VCaP (cell line): Measurements from ENCODE around the gene TRPM6.

Experiments used
- H3K27ac ChIP-seq: fragments of 450-650 bp; 2 replicates; pipeline ENCODE4 v1.5.1; 2017
- TF ChIP-seq, protein P1 (sequence below): fragments of 450-650 bp; conservative IDR thresholded peaks from 2 replicates; pipeline ENCODE4 v1.5.1; 2017; ENCODE audit warnings: mild to moderate bottlenecking, moderate library complexity

TRPM6 gene

DNA sequence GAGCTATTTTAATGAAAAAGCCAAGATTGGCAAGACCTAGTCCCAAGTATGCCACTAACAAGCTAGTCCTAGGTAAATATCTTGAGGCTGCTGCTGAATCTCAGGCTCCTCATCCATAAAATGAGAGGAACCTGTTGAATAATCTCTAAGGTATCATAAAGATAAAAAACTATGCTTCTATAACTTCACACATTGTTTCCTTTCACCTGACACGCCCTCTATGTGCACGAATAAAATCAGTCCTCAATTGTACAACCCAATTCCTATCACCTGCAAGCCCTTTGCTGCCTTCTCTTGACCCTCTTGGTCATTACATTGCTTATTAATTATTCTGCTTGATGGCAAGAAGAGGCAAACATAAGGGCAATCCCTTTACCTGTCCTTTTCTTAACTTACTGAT lies 69.9 kb downstream of the TRPM6 start:
- TF ChIP-seq, protein P1, sequence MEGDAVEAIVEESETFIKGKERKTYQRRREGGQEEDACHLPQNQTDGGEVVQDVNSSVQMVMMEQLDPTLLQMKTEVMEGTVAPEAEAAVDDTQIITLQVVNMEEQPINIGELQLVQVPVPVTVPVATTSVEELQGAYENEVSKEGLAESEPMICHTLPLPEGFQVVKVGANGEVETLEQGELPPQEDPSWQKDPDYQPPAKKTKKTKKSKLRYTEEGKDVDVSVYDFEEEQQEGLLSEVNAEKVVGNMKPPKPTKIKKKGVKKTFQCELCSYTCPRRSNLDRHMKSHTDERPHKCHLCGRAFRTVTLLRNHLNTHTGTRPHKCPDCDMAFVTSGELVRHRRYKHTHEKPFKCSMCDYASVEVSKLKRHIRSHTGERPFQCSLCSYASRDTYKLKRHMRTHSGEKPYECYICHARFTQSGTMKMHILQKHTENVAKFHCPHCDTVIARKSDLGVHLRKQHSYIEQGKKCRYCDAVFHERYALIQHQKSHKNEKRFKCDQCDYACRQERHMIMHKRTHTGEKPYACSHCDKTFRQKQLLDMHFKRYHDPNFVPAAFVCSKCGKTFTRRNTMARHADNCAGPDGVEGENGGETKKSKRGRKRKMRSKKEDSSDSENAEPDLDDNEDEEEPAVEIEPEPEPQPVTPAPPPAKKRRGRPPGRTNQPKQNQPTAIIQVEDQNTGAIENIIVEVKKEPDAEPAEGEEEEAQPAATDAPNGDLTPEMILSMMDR: no peak
- no peak overlapping the region for H3K27ac ChIP-seq

DNA sequence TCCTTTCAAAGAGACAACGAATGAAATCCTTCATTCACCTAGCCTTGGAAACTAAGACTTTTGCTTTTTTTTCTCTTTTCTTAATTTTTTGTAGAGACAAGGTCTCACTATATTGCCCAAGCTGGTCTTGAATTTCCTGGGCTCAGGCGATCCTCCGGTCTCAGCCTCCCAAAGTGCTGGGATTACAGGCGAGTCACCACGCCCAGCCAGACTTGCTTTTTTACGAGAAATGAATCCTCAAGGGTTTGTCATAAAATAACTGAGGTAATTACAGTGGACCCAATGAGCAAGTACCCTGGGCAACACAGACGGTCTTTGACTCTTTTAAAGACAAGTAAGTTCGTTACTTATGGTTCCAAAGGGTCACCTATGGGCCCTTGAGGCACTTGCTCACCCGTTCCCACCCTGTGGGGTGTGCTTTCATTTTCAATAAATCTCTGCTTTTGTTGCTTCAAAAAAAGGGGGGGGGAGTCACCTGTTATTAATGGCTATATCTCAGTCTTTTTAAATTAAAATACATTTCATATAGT lies 70.4 kb downstream of the TRPM6 start:
- no peak overlapping the region for H3K27ac ChIP-seq
- TF ChIP-seq, protein P1: no peak

DNA sequence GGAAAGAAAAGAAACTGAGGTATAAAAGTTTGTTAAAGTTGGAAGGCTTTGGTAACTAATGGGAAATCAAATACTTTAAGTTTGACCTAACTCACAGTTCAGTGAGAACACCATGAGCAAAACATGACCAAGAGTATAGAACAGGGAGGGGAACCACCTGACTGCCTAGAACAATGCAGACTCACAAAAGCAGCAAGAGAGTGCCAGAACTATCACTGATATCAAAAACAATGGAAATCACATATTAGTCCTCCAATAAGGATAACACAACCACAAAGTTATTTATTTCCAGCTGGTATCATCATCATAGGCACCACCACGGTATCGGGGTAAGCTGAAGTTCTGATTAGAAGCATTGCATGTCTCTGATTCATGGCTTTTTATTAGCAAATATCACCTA lies 77.5 kb downstream of the TRPM6 start:
- TF ChIP-seq, protein P1: no peak
- H3K27ac ChIP-seq: no peak overlapping the region

DNA sequence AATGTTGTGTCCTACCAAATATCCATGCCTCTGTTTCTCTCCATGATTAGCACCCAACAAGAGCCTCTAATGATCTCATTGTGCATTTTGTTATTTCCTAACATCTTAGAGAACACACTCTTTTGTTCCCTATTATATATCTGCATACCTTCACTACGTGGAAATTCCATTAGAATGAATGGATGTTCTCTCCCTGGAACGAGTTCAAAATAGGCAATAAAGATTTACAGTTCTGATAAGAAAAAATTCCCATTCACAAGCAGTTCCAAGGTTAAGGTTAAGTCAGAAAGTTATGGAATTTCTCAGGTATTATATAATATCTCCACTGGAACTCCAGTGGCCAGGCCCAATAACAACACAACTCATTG lies 83.7 kb downstream of the TRPM6 start:
- TF ChIP-seq, protein P1: no peak
- no peak overlapping the region for H3K27ac ChIP-seq

DNA sequence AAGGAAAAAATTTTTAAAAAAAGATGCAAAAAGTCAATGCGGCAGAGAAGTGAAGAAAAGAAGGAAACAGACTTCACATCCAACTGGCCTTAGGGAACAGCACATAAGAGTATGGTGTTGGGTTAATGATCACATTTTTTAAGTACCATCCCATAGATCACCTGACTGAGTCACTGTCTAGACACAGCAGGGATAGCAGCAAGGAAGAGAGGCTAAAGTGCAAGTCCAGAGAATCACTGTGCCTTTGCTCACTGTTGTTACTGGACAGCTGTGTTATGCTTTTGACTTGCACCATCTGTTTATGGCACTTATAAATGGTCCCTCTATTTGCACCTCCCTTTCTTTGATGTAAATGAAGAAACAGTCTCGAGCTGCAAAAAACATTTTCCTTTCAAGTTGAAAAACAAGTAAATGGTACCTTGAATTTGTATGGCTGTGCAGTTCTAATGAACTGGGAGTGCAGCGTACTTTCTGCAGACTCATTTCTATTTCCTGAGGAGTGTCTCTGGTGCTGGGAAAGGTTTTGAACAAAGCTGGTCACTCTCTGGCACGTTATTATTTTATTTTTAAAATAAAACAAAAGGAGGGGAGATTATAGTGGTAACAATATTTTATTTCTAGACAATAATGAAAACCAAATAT lies 84.2 kb downstream of the TRPM6 start:
- H3K27ac ChIP-seq: no peak overlapping the region
- TF ChIP-seq, protein P1: no peak

DNA sequence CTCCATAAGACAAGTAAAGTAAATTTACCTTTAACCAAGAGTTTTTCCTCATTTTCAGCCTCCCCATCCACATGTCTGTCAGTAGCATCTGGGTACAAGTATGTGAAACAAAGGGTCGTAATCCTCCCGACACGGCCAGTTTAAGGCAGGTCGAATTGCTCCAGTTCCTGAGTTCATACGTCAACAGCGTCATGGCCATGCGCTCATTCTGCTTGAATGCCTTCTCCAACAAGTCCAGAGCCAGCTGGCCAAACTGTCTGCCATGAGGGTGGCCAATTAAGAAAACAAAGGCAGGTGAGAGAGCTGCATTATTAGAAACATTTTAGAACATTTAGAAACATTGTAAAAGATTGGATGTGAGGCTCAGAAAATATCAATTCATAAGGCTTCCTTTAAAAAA lies 87.5 kb downstream of the TRPM6 start:
- no peak overlapping the region for H3K27ac ChIP-seq
- TF ChIP-seq, protein P1: no peak

DNA sequence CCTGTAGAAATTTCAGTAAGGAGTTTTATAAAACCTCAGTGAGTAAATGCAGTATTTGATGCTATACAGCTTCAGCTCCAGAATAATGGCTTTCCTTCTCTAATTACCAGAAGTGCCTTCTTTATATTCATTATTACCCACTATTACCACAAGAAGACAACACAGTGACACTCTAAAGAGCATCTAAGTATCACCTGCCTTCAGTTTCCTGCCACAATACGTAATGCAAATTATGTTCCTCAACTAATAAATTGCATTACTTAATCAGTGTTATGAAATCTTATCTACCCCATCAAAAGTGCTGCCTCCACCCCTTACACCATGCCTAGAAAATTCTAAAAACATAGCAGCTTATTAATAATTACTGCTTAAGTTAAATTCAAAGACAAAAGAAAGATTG lies 91.9 kb downstream of the TRPM6 start:
- TF ChIP-seq, protein P1: no peak
- no peak overlapping the region for H3K27ac ChIP-seq
